ENCODE data around the gene PFDN6. TPM values are rescaled to one million over a fixed set of nuclear protein-coding genes. Genes with fewer than 3 reads are reported as not detected.

Gene PFDN6
- total and polyA plus RNA-seq, 2 of the 13 experiments (the other 11 are each of a cell fraction or from before 2014, with no cell fraction given), result 75.5 to 87.0 TPM

DNA sequence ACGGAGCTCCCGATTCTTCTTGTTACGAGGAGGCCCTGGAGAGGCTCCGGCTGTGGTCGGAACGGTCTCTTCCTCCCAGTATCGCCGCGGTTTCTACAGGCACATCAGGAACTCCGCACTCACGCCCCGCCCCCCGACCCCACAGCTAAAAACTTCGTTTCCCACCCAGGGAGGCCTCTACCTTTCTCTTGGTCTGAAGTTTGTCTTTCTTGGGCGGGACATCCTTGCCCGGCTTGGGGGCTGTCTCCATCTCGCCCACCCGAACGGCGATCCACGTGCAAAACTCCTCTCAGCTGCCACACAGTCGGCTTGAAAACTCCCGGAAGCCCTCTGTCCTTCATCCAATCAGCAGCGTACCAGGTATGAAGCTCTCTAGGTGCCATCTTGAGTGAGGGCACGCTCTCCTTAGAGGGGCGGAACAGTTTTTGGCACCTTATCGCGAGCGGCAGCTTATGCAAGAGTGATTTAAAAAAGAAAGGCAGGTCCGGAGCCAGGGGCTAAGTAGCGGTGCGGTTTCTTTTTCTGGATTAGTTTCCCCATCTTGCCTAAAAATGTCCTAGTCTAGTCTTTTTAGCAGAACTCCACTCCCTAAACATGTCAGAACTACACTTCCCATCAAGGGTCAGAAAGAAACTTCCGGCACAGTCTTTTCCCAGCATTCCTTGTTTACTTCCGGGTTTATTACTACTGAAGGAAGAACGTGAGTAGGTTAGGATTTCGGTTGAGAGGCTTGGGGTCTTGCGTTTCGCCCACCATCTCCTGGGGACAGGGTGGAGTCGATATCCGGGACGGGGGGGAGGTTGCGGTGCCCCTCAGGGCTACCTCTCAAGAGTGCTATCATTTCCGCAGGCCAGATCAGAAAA is at the start of gene PFDN6, which contains the start of gene WDR46 (continued):
- TF ChIP-seq, protein P1, sequence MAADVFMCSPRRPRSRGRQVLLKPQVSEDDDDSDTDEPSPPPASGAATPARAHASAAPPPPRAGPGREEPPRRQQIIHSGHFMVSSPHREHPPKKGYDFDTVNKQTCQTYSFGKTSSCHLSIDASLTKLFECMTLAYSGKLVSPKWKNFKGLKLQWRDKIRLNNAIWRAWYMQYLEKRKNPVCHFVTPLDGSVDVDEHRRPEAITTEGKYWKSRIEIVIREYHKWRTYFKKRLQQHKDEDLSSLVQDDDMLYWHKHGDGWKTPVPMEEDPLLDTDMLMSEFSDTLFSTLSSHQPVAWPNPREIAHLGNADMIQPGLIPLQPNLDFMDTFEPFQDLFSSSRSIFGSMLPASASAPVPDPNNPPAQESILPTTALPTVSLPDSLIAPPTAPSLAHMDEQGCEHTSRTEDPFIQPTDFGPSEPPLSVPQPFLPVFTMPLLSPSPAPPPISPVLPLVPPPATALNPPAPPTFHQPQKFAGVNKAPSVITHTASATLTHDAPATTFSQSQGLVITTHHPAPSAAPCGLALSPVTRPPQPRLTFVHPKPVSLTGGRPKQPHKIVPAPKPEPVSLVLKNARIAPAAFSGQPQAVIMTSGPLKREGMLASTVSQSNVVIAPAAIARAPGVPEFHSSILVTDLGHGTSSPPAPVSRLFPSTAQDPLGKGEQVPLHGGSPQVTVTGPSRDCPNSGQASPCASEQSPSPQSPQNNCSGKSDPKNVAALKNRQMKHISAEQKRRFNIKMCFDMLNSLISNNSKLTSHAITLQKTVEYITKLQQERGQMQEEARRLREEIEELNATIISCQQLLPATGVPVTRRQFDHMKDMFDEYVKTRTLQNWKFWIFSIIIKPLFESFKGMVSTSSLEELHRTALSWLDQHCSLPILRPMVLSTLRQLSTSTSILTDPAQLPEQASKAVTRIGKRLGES (CRISPR knock-in tag; IDR thresholded peaks at IDR 0.05; ENCODE audit: borderline replicate concordance), result no peak
- TF ChIP-seq NFKBIZ (CRISPR knock-in tag; IDR thresholded peaks at IDR 0.05) (no peak), REPIN1 (CRISPR knock-in tag; IDR thresholded peaks at IDR 0.05; ENCODE audit: borderline replicate concordance, low read depth) (peak; percentile 30; the same call in 1 of the 2 replicates), ZNF432 (CRISPR knock-in tag; IDR thresholded peaks at IDR 0.05; ENCODE audit: borderline replicate concordance) (no peak), AKAP8 (CRISPR knock-in tag; IDR thresholded peaks at IDR 0.05) (no peak), ZSCAN22 (CRISPR knock-in tag; IDR thresholded peaks at IDR 0.05) (no peak), ZNF205 (CRISPR knock-in tag; IDR thresholded peaks at IDR 0.05) (no peak), JUND (CRISPR knock-in tag; IDR thresholded peaks at IDR 0.05) (peak; percentile 32; the same call in 1 of the 2 replicates), CHD2 (IDR thresholded peaks at IDR 0.05; ENCODE audit: low read depth, low read length) (peak; percentile 87), ZFX (CRISPR knock-in tag; IDR thresholded peaks at IDR 0.05; ENCODE audit: low read depth) (peak; percentile 51; the same call in 1 of the 2 replicates), JARID2 (CRISPR knock-in tag; IDR thresholded peaks at IDR 0.05; ENCODE audit: insufficient replicate concordance) (no peak), ZNF772 (CRISPR knock-in tag; IDR thresholded peaks at IDR 0.05) (no peak), GABPB1 (CRISPR knock-in tag; IDR thresholded peaks at IDR 0.05) (peak; percentile 96), MED13 (CRISPR knock-in tag; IDR thresholded peaks at IDR 0.05) (0 out of 2 replicates have a peak, but pooled peaks have one; percentile 52), HNRNPLL (IDR thresholded peaks at IDR 0.05; ENCODE audit: low read depth, low read length, poor library complexity, severe bottlenecking) (no peak), ZNF619 (CRISPR knock-in tag; IDR thresholded peaks at IDR 0.05) (0 out of 2 replicates have a peak, but pooled peaks have one; percentile 34), HNRNPH1 (optimal IDR thresholded peaks at IDR 0.05; ENCODE audit: low read depth, low read length) (no peak), ZNF431 (CRISPR knock-in tag; IDR thresholded peaks at IDR 0.05; ENCODE audit: borderline replicate concordance, low read depth) (no peak), MTA1 (CRISPR knock-in tag; IDR thresholded peaks at IDR 0.05; ENCODE audit: borderline replicate concordance) (no peak)
- TF ChIP-seq, protein P2, sequence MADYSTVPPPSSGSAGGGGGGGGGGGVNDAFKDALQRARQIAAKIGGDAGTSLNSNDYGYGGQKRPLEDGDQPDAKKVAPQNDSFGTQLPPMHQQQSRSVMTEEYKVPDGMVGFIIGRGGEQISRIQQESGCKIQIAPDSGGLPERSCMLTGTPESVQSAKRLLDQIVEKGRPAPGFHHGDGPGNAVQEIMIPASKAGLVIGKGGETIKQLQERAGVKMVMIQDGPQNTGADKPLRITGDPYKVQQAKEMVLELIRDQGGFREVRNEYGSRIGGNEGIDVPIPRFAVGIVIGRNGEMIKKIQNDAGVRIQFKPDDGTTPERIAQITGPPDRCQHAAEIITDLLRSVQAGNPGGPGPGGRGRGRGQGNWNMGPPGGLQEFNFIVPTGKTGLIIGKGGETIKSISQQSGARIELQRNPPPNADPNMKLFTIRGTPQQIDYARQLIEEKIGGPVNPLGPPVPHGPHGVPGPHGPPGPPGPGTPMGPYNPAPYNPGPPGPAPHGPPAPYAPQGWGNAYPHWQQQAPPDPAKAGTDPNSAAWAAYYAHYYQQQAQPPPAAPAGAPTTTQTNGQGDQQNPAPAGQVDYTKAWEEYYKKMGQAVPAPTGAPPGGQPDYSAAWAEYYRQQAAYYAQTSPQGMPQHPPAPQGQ (CRISPR knock-in tag; IDR thresholded peaks at IDR 0.05; ENCODE audit: borderline replicate concordance), result no peak
- TF ChIP-seq, protein P3, sequence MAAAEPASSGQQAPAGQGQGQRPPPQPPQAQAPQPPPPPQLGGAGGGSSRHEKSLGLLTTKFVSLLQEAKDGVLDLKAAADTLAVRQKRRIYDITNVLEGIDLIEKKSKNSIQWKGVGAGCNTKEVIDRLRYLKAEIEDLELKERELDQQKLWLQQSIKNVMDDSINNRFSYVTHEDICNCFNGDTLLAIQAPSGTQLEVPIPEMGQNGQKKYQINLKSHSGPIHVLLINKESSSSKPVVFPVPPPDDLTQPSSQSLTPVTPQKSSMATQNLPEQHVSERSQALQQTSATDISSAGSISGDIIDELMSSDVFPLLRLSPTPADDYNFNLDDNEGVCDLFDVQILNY (CRISPR knock-in tag; conservative IDR thresholded peaks at IDR 0.05), result 0 out of 2 replicates have a peak, but pooled peaks have one; percentile 17
- TF ChIP-seq, protein P4, sequence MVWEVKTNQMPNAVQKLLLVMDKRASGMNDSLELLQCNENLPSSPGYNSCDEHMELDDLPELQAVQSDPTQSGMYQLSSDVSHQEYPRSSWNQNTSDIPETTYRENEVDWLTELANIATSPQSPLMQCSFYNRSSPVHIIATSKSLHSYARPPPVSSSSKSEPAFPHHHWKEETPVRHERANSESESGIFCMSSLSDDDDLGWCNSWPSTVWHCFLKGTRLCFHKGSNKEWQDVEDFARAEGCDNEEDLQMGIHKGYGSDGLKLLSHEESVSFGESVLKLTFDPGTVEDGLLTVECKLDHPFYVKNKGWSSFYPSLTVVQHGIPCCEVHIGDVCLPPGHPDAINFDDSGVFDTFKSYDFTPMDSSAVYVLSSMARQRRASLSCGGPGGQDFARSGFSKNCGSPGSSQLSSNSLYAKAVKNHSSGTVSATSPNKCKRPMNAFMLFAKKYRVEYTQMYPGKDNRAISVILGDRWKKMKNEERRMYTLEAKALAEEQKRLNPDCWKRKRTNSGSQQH (CRISPR knock-in tag; IDR thresholded peaks at IDR 0.05; ENCODE audit: low read depth), result no peak; the same call in none of the 2 replicates
